ENCODE results near the gene CNIH2.
A peak's percentile ranks its signal among the peaks of the same experiment; 100 is the strongest.

CNIH2 gene

GRCh38 chr11:66277471-66278362 is at the start of gene CNIH2:
Gene CNIH2, plus strand, starts transcription at chr11:66278175. Its CDS starts 282 bp downstream, at chr11:66278457.
- Histone ChIP-seq H3K4me3 (ENCODE audit: low read depth in 1 of 2, low read length in 1 of 2) (peak within 1 kb of the TSS in 1 of 2 experiments; percentile 24), H3K4me1 (ENCODE audit: control insufficient read depth in 1 of 2, insufficient read depth in 1 of 2, low read depth in 1 of 2, low read length in 1 of 2) (peaks cover 15 to 26% of the 10 kb centered on the region in 2 experiments), H3K27me3 (peaks cover 32% of the 10 kb centered on the region), H3K9me3 (no peaks in the 10 kb centered on the region), H3K27ac (peak within 1 kb of the TSS; percentile 20), H3K36me3 (peaks cover 49% of the 10 kb centered on the region)
- no peak for TF ChIP-seq CTCF (IDR thresholded peaks at IDR 0.05)

GRCh38 chr11:66228521-66228920 is 49.5 kb upstream of the CNIH2 start:
- H3K27me3 ChIP-seq: no peaks in the 10 kb centered on the region
- no peaks in the 10 kb centered on the region for H3K4me1 ChIP-seq (ENCODE audit: control insufficient read depth in 1 of 2, insufficient read depth in 1 of 2, low read depth in 1 of 2, low read length in 1 of 2)
- TF ChIP-seq CTCF (IDR thresholded peaks at IDR 0.05): no peak
- no peak overlapping the region for H3K27ac ChIP-seq
- H3K4me3 ChIP-seq (ENCODE audit: low read depth in 1 of 2, low read length in 1 of 2): no peak overlapping the region
- H3K9me3 ChIP-seq: peaks cover 8% of the 10 kb centered on the region
- peaks cover 95% of the 10 kb centered on the region for H3K36me3 ChIP-seq

DNA sequence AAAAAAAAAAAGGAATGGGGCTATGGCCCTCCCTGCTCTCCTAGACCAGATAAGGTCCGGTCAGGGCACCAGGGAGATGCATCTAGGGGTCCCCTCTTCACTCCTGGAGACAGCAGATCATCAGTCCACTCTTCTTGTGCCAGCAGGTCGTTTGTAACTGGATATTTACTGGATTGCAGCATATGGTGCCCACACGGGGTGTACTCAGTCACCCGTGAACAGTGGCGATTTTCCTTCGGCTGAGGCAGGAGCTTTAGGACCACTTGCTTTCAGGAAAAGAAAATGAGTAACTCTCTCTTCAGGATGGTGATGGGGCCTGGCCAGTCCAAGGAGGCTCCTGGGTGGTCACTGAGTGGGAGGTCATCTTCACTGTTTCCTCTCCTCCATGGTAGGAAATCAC is 47.8 kb upstream of the CNIH2 start:
- H3K4me1 ChIP-seq (ENCODE audit: control insufficient read depth in 1 of 2, insufficient read depth in 1 of 2, low read depth in 1 of 2, low read length in 1 of 2): no peaks in the 10 kb centered on the region
- H3K27ac ChIP-seq: no peak overlapping the region
- peaks cover 95% of the 10 kb centered on the region for H3K36me3 ChIP-seq
- TF ChIP-seq CTCF (IDR thresholded peaks at IDR 0.05): no peak
- H3K4me3 ChIP-seq (ENCODE audit: low read depth in 1 of 2, low read length in 1 of 2): no peak overlapping the region
- H3K27me3 ChIP-seq: no peaks in the 10 kb centered on the region
- H3K9me3 ChIP-seq: peaks cover 8% of the 10 kb centered on the region

GRCh38 chr11:66230978-66231377 is 47.0 kb upstream of the CNIH2 start:
- no peak overlapping the region for H3K27ac ChIP-seq
- H3K27me3 ChIP-seq: no peaks in the 10 kb centered on the region
- peaks cover 8% of the 10 kb centered on the region for H3K9me3 ChIP-seq
- H3K4me1 ChIP-seq (ENCODE audit: control insufficient read depth in 1 of 2, insufficient read depth in 1 of 2, low read depth in 1 of 2, low read length in 1 of 2): no peaks in the 10 kb centered on the region
- H3K36me3 ChIP-seq: peaks cover 95% of the 10 kb centered on the region
- no peak overlapping the region for H3K4me3 ChIP-seq (ENCODE audit: low read depth in 1 of 2, low read length in 1 of 2)
- TF ChIP-seq CTCF (IDR thresholded peaks at IDR 0.05): no peak

DNA sequence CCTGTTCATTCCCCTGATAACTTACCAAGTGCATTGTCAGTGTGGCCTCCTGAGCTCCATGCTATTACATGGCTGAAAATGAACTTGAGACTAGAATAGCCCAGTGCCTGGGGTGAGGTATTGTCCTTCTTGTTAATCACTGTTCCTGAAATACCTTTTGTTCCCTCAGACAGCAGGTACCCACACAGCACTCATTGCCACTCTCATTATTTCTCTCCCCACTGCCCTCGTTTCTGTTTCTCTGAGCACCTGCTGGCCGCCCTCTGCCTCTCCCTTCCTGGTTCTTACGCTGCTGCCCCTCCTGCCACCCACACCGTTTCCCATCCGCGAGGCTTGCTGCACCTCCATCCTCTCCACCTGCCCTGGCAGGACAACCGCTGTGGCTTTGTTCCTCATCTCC is 46.4 kb upstream of the CNIH2 start:
- H3K36me3 ChIP-seq: peaks cover 95% of the 10 kb centered on the region
- H3K4me1 ChIP-seq (ENCODE audit: control insufficient read depth in 1 of 2, insufficient read depth in 1 of 2, low read depth in 1 of 2, low read length in 1 of 2): no peaks in the 10 kb centered on the region
- H3K4me3 ChIP-seq (ENCODE audit: low read depth in 1 of 2, low read length in 1 of 2): no peak overlapping the region
- H3K27me3 ChIP-seq: no peaks in the 10 kb centered on the region
- H3K9me3 ChIP-seq: peaks cover 8% of the 10 kb centered on the region
- no peak for TF ChIP-seq CTCF (IDR thresholded peaks at IDR 0.05)
- H3K27ac ChIP-seq: no peak overlapping the region
